MM.1S (cell line): ENCODE results near the gene STX7.

Source experiments
- EZH2 ChIP-seq: fragments of 300-600 bp; sonication (generic); optimal IDR thresholded peaks from 2 replicates; pipeline ENCODE3; 2017; ENCODE audit warnings: low read depth, mild to moderate bottlenecking, antibody characterized with exemption, low read length, mixed read lengths
- EZH2phosphoT487 ChIP-seq: fragments of 300-600 bp; sonication (generic); IDR thresholded peaks from 2 replicates; pipeline ENCODE4 v1.6.1; 2018; ENCODE audit warnings: antibody characterized with exemption, low read length
- TF ChIP-seq, protein P1 (sequence below): fragments of 300-600 bp; sonication (generic); IDR thresholded peaks from 2 replicates; pipeline ENCODE4 v1.5.1; 2016; ENCODE audit warnings: antibody characterized with exemption, low read length, mixed read lengths

DNA sequence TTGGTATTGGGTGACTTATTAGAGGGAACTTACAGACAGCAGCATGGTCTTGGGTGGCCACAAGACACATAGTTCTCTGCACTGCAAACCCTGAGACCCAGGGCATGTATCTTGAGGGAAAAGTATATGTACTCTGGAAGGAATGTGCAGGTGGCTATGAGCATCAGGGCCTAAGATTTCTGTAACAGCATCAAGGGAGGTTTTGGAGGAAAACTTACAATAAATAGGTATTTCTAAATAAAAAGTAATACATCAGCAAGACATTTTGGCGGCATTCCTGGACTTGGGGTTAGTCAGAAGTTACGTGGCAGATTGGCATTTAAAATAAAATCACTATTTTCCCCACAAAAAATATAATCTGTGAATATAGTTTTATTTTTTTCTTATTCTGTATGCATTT lies 8.0 kb upstream of the STX7 start:
- no peak for TF ChIP-seq EZH2phosphoT487
- TF ChIP-seq, protein P1, sequence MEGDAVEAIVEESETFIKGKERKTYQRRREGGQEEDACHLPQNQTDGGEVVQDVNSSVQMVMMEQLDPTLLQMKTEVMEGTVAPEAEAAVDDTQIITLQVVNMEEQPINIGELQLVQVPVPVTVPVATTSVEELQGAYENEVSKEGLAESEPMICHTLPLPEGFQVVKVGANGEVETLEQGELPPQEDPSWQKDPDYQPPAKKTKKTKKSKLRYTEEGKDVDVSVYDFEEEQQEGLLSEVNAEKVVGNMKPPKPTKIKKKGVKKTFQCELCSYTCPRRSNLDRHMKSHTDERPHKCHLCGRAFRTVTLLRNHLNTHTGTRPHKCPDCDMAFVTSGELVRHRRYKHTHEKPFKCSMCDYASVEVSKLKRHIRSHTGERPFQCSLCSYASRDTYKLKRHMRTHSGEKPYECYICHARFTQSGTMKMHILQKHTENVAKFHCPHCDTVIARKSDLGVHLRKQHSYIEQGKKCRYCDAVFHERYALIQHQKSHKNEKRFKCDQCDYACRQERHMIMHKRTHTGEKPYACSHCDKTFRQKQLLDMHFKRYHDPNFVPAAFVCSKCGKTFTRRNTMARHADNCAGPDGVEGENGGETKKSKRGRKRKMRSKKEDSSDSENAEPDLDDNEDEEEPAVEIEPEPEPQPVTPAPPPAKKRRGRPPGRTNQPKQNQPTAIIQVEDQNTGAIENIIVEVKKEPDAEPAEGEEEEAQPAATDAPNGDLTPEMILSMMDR: no peak
- TF ChIP-seq EZH2: no peak
